ENCODE results near the gene MAPK11.
A peak's percentile ranks its signal among the peaks of the same experiment; 100 is the strongest.

Gene MAPK11

GRCh38 chr22:50283821-50284220 is 13.6 kb upstream of the MAPK11 start:
- Histone ChIP-seq H3K4me1 (ENCODE audit: control insufficient read depth, low read depth, low read length) (no peaks in the 10 kb centered on the region), H4K8ac (ENCODE audit: low read depth, low read length) (no peak overlapping the region), H3K56ac (ENCODE audit: low read length) (no peak overlapping the region), H3K23ac (ENCODE audit: low read length) (no peak overlapping the region), H3K18ac (ENCODE audit: low read length) (no peak overlapping the region), H2AK5ac (ENCODE audit: low read length) (no peak overlapping the region), H3K4me3 (ENCODE audit: low read length) (no peak overlapping the region), H3K27ac (ENCODE audit: low read depth, low read length) (no peak overlapping the region), H3K27me3 (ENCODE audit: insufficient read depth, low read length, poor library complexity) (no peaks in the 10 kb centered on the region), H4K5ac (ENCODE audit: low read length) (no peak overlapping the region), H3K4me2 (ENCODE audit: low read length) (no peak overlapping the region), H3K9ac (ENCODE audit: low read length) (no peak overlapping the region), H2BK15ac (replicated peaks; ENCODE audit: low read depth) (no peak overlapping the region), H3K4ac (ENCODE audit: low read depth, low read length) (no peak overlapping the region), H3K36me3 (ENCODE audit: control insufficient read depth, insufficient read depth, low read length) (peaks cover 3% of the 10 kb centered on the region), H3K79me1 (ENCODE audit: low read length) (no peaks in the 10 kb centered on the region), H2BK5ac (ENCODE audit: low read length) (no peak overlapping the region), H2BK120ac (ENCODE audit: low read depth, low read length) (no peak overlapping the region), H3K79me2 (ENCODE audit: control insufficient read depth, insufficient read depth, low read length) (no peaks in the 10 kb centered on the region)
- no peak for DNase-seq
- no CpG with 5 or more reads among the region's 30 CpGs for WGBS (ENCODE audit: extremely low coverage, insufficient coverage, low lambda C conversion rate)

GRCh38 chr22:50282361-50283155 is 12.4 kb upstream of the MAPK11 start:
- Histone ChIP-seq H3K4ac (ENCODE audit: low read depth, low read length) (no peak overlapping the region), H2AK5ac (ENCODE audit: low read length) (no peak overlapping the region), H3K79me1 (ENCODE audit: low read length) (no peaks in the 10 kb centered on the region), H3K23ac (ENCODE audit: low read length) (no peak overlapping the region), H3K4me2 (ENCODE audit: low read length) (no peak overlapping the region), H3K79me2 (ENCODE audit: control insufficient read depth, insufficient read depth, low read length) (no peaks in the 10 kb centered on the region), H3K9ac (ENCODE audit: low read length) (no peak overlapping the region), H2BK120ac (ENCODE audit: low read depth, low read length) (no peak overlapping the region), H2BK5ac (ENCODE audit: low read length) (no peak overlapping the region), H4K8ac (ENCODE audit: low read depth, low read length) (no peak overlapping the region), H3K36me3 (ENCODE audit: control insufficient read depth, insufficient read depth, low read length) (peaks cover 5% of the 10 kb centered on the region), H3K4me3 (ENCODE audit: low read length) (no peak overlapping the region), H3K27ac (ENCODE audit: low read depth, low read length) (no peak overlapping the region), H4K5ac (ENCODE audit: low read length) (no peak overlapping the region), H2BK15ac (replicated peaks; ENCODE audit: low read depth) (no peak overlapping the region), H3K27me3 (ENCODE audit: insufficient read depth, low read length, poor library complexity) (no peaks in the 10 kb centered on the region), H3K56ac (ENCODE audit: low read length) (no peak overlapping the region), H3K18ac (ENCODE audit: low read length) (no peak overlapping the region), H3K4me1 (ENCODE audit: control insufficient read depth, low read depth, low read length) (no peaks in the 10 kb centered on the region)
- peak; percentile 77 for DNase-seq
- WGBS (ENCODE audit: extremely low coverage, insufficient coverage, low lambda C conversion rate): no CpG with 5 or more reads among the region's 45 CpGs

GRCh38 chr22:50281957-50282356 is 11.8 kb upstream of the MAPK11 start:
- Histone ChIP-seq H4K5ac (ENCODE audit: low read length) (no peak overlapping the region), H3K4ac (ENCODE audit: low read depth, low read length) (no peak overlapping the region), H2BK120ac (ENCODE audit: low read depth, low read length) (no peak overlapping the region), H3K4me1 (ENCODE audit: control insufficient read depth, low read depth, low read length) (no peaks in the 10 kb centered on the region), H3K79me1 (ENCODE audit: low read length) (no peaks in the 10 kb centered on the region), H3K23ac (ENCODE audit: low read length) (no peak overlapping the region), H2BK15ac (replicated peaks; ENCODE audit: low read depth) (no peak overlapping the region), H3K27me3 (ENCODE audit: insufficient read depth, low read length, poor library complexity) (no peaks in the 10 kb centered on the region), H3K18ac (ENCODE audit: low read length) (no peak overlapping the region), H3K36me3 (ENCODE audit: control insufficient read depth, insufficient read depth, low read length) (peaks cover 6% of the 10 kb centered on the region), H2AK5ac (ENCODE audit: low read length) (no peak overlapping the region), H3K4me2 (ENCODE audit: low read length) (no peak overlapping the region), H3K4me3 (ENCODE audit: low read length) (no peak overlapping the region), H4K8ac (ENCODE audit: low read depth, low read length) (no peak overlapping the region), H3K56ac (ENCODE audit: low read length) (no peak overlapping the region), H2BK5ac (ENCODE audit: low read length) (no peak overlapping the region), H3K9ac (ENCODE audit: low read length) (no peak overlapping the region), H3K79me2 (ENCODE audit: control insufficient read depth, insufficient read depth, low read length) (no peaks in the 10 kb centered on the region), H3K27ac (ENCODE audit: low read depth, low read length) (no peak overlapping the region)
- no peak for DNase-seq
- WGBS (ENCODE audit: extremely low coverage, insufficient coverage, low lambda C conversion rate): no CpG with 5 or more reads among the region's 25 CpGs

- Histone ChIP-seq H3K18ac (ENCODE audit: low read length) (no peak overlapping the region), H3K4me3 (ENCODE audit: low read length) (no peak overlapping the region), H2BK120ac (ENCODE audit: low read depth, low read length) (no peak overlapping the region), H3K23ac (ENCODE audit: low read length) (no peak overlapping the region), H4K5ac (ENCODE audit: low read length) (no peak overlapping the region), H3K27ac (ENCODE audit: low read depth, low read length) (no peak overlapping the region), H3K79me2 (ENCODE audit: control insufficient read depth, insufficient read depth, low read length) (no peaks in the 10 kb centered on the region), H3K4me1 (ENCODE audit: control insufficient read depth, low read depth, low read length) (no peaks in the 10 kb centered on the region), H3K79me1 (ENCODE audit: low read length) (no peaks in the 10 kb centered on the region), H4K8ac (ENCODE audit: low read depth, low read length) (no peak overlapping the region), H2BK5ac (ENCODE audit: low read length) (no peak overlapping the region), H3K27me3 (ENCODE audit: insufficient read depth, low read length, poor library complexity) (no peaks in the 10 kb centered on the region), H3K56ac (ENCODE audit: low read length) (no peak overlapping the region), H3K4me2 (ENCODE audit: low read length) (no peak overlapping the region), H2AK5ac (ENCODE audit: low read length) (no peak overlapping the region), H3K4ac (ENCODE audit: low read depth, low read length) (no peak overlapping the region), H3K9ac (ENCODE audit: low read length) (no peak overlapping the region), H2BK15ac (replicated peaks; ENCODE audit: low read depth) (no peak overlapping the region), H3K36me3 (ENCODE audit: control insufficient read depth, insufficient read depth, low read length) (peaks cover 6% of the 10 kb centered on the region)
- no peak for DNase-seq
- no CpG with 5 or more reads among the region's 36 CpGs for WGBS (ENCODE audit: extremely low coverage, insufficient coverage, low lambda C conversion rate)
These were observed 11.2 kb upstream of the MAPK11 start for GRCh38 chr22:50281384-50281760.

- no peak overlapping the region for H4K5ac ChIP-seq (ENCODE audit: low read length)
- H2AK5ac ChIP-seq (ENCODE audit: low read length): no peak overlapping the region
- H3K4me3 ChIP-seq (ENCODE audit: low read length): no peak overlapping the region
- no peak overlapping the region for H2BK15ac ChIP-seq (replicated peaks; ENCODE audit: low read depth)
- WGBS (ENCODE audit: extremely low coverage, insufficient coverage, low lambda C conversion rate): no CpG with 5 or more reads among the region's 47 CpGs
- H4K8ac ChIP-seq (ENCODE audit: low read depth, low read length): no peak overlapping the region
- no peaks in the 10 kb centered on the region for H3K79me2 ChIP-seq (ENCODE audit: control insufficient read depth, insufficient read depth, low read length)
- no peaks in the 10 kb centered on the region for H3K27me3 ChIP-seq (ENCODE audit: insufficient read depth, low read length, poor library complexity)
- DNase-seq: no peak
- H3K79me1 ChIP-seq (ENCODE audit: low read length): no peaks in the 10 kb centered on the region
- H2BK5ac ChIP-seq (ENCODE audit: low read length): no peak overlapping the region
- H3K9ac ChIP-seq (ENCODE audit: low read length): no peak overlapping the region
- H3K23ac ChIP-seq (ENCODE audit: low read length): no peak overlapping the region
- no peak overlapping the region for H3K4me2 ChIP-seq (ENCODE audit: low read length)
- no peaks in the 10 kb centered on the region for H3K4me1 ChIP-seq (ENCODE audit: control insufficient read depth, low read depth, low read length)
- H3K18ac ChIP-seq (ENCODE audit: low read length): no peak overlapping the region
- no peak overlapping the region for H3K4ac ChIP-seq (ENCODE audit: low read depth, low read length)
- no peak overlapping the region for H3K27ac ChIP-seq (ENCODE audit: low read depth, low read length)
- no peak overlapping the region for H2BK120ac ChIP-seq (ENCODE audit: low read depth, low read length)
- no peak overlapping the region for H3K56ac ChIP-seq (ENCODE audit: low read length)
- H3K36me3 ChIP-seq (ENCODE audit: control insufficient read depth, insufficient read depth, low read length): peaks cover 6% of the 10 kb centered on the region
These were observed 10.7 kb upstream of the MAPK11 start for GRCh38 chr22:50280708-50281383.
